ENCODE measurements around the gene CRLF2.
"Not testable (repeated sequence)": the region's sequence is repeated elsewhere in the genome, so short reads cannot be mapped to it uniquely, and the experiment has no call there.

Gene CRLF2

GRCh38 chrX:1174609-1175545 is 37.6 kb downstream of the CRLF2 start:
- in situ Hi-C loops (cut with MboI; ENCODE audit: low pct_unique_long_range_greater_than_20kb, low sequenced_read_pairs, unreplicated experiment) = not testable (repeated sequence)

GRCh38 chrX:1173435-1173834 is 39.0 kb downstream of the CRLF2 start:
- in situ Hi-C loops (cut with MboI; ENCODE audit: low pct_unique_long_range_greater_than_20kb, low sequenced_read_pairs, unreplicated experiment); DNase-seq (ENCODE audit: low spot score): not testable (repeated sequence)

More at GRCh38 chrX:1174609-1175545, 37.6 kb downstream of the CRLF2 start:
- DNase-seq (ENCODE audit: low spot score) = not testable (repeated sequence)

GRCh38 chrX:1172496-1172895 is 40.0 kb downstream of the CRLF2 start:
- TF ChIP-seq CTCF (IDR thresholded peaks at IDR 0.05; ENCODE audit: extremely low read depth, insufficient read depth, missing control alignments) = no peak
- in situ Hi-C loops (cut with MboI; ENCODE audit: low pct_unique_long_range_greater_than_20kb, low sequenced_read_pairs, unreplicated experiment) = no loop called here
- DNase-seq (ENCODE audit: low spot score) = no peak

- in situ Hi-C loops (cut with MboI; ENCODE audit: low pct_unique_long_range_greater_than_20kb, low sequenced_read_pairs, unreplicated experiment); DNase-seq (ENCODE audit: low spot score): not testable (repeated sequence)
Observed at GRCh38 chrX:1171915-1172314, 40.5 kb downstream of the CRLF2 start.

GRCh38 chrX:1170243-1170642 is 42.2 kb downstream of the CRLF2 start:
- DNase-seq (ENCODE audit: low spot score) = no peak
- in situ Hi-C loops (cut with MboI; ENCODE audit: low pct_unique_long_range_greater_than_20kb, low sequenced_read_pairs, unreplicated experiment) = no loop called here
- no peak for TF ChIP-seq CTCF (IDR thresholded peaks at IDR 0.05; ENCODE audit: extremely low read depth, insufficient read depth, missing control alignments)

- in situ Hi-C loops (cut with MboI; ENCODE audit: low pct_unique_long_range_greater_than_20kb, low sequenced_read_pairs, unreplicated experiment) = no loop called here
- DNase-seq (ENCODE audit: low spot score) = no peak
- TF ChIP-seq CTCF (IDR thresholded peaks at IDR 0.05; ENCODE audit: extremely low read depth, insufficient read depth, missing control alignments) = no peak
Observed at GRCh38 chrX:1169189-1169588, 43.3 kb downstream of the CRLF2 start.

GRCh38 chrX:1167918-1168481 is 44.4 kb downstream of the CRLF2 start:
- DNase-seq (ENCODE audit: low spot score) = no peak
- TF ChIP-seq CTCF (IDR thresholded peaks at IDR 0.05; ENCODE audit: extremely low read depth, insufficient read depth, missing control alignments) = no peak
- in situ Hi-C loops (cut with MboI; ENCODE audit: low pct_unique_long_range_greater_than_20kb, low sequenced_read_pairs, unreplicated experiment) = no loop called here

GRCh38 chrX:1167466-1167865 is 45.0 kb downstream of the CRLF2 start:
- no peak for DNase-seq (ENCODE audit: low spot score)
- TF ChIP-seq CTCF (IDR thresholded peaks at IDR 0.05; ENCODE audit: extremely low read depth, insufficient read depth, missing control alignments) = no peak
- in situ Hi-C loops (cut with MboI; ENCODE audit: low pct_unique_long_range_greater_than_20kb, low sequenced_read_pairs, unreplicated experiment) = no loop called here

Data from GM13977 (cell line).